ENCODE results near the gene ZNF385C.

ZNF385C gene

GRCh38 chr17:42126836-42127235 lies 28.6 kb upstream of the ZNF385C start:
- in situ Hi-C loops (cut with MboI; ENCODE audit: low sequenced_read_pairs) = no loop called here

DNA sequence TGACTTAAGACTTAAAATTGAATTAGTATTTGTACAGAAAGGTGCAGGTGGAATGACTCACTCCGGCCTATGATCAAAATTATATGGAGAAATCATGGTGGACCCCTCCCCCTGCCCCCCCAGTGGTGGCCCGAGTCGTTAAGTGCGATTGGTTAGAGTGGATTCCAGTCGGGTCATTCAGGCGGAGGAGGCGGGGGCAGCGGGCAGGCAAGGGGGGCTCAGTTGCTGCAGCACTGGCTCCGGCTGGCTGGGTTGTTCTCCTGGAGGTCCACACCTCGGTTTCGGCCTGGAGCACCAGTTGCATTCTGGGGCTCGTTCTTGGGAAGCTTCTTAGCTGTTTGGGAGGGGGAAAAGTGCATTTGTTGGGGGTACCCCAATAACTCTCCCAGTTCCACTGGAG lies 27.3 kb upstream of the ZNF385C start:
- in situ Hi-C loops (cut with MboI; ENCODE audit: low sequenced_read_pairs) = no loop called here

DNA sequence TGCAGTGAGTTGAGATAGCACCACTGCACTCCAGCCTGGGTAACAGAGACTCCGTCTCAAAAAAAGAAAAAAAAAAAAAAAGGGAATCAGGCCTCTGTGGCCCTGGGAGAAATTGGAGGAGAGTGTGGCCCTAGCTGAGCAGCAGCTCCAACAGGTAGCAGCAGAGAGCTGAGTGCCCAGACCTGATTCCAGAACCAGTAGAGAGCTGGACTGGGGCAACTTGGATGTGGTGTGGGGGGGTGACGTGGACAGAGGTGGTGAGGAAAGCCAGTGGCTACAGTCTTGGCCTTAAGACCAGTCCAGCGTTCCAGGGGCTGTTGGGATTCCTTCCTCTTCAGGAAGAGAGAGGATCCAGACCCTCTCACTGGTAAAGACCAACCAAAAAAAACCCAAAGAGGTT lies 26.0 kb upstream of the ZNF385C start:
- in situ Hi-C loops (cut with MboI; ENCODE audit: low sequenced_read_pairs) = no loop called here

- in situ Hi-C loops (cut with MboI; ENCODE audit: low sequenced_read_pairs) = no loop called here
These were observed 24.4 kb upstream of the ZNF385C start, which contains the start of gene HSPB9 for GRCh38 chr17:42122371-42123303. HSPB9 (plus strand) TSS chr17:42122804; CDS start chr17:42122851, 47 bp downstream.

- in situ Hi-C loops (cut with MboI; ENCODE audit: low sequenced_read_pairs) = no loop called here
These were observed 22.8 kb upstream of the ZNF385C start, which contains the start of gene KAT2A for GRCh38 chr17:42120770-42121769. KAT2A (minus strand) TSS chr17:42121367; CDS start chr17:42121304, 63 bp downstream.

DNA sequence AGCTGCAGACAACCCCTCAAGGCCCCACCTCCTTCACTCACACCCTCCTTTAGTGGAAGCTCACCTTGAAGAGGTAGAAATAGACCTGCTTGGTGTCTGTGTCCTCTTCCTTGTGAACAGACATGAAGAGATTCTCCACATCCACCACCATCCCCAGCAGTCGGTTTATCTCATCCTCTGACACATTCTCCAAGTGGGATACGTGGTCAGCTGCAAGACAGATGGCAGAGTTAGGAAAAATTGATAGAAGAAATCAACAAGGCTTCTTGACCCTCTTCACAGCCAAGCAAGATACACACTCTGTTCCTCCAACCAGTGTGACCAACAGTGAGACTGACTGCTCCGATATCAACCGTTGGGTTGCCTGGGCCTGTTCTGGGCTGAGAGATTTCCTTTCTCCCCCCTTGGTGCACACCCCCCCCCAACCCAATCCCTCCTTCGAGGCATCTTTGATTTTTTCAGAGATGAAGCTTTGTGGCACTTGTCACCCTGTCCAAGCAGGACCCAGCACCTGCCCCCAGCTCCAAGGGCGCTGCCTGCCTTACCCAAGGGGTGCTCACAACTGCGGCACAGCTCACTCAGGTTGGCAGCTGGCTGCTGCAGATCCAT lies 22.0 kb upstream of the ZNF385C start:
- in situ Hi-C loops (cut with MboI; ENCODE audit: low sequenced_read_pairs) = no loop called here

DNA sequence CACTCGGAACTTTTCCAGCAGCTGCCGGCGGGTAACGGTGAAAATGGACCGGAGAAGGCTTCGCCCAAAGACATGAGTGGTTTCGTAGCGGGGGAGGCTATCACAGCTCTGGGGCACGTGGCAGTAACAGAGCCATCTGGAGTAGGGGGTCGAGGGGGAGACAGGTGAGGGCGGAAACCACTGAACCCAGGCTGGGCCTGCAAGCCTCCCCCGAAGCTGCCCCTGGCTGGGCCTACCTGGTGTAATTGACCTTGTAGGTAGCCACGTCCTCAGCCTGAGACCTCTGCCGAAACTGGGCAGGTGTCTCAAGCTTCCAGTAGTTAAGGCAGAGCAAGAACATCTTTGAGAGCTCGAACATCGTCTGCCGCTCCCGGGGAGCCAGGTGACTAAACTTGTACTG lies 21.0 kb upstream of the ZNF385C start:
- in situ Hi-C loops (cut with MboI; ENCODE audit: low sequenced_read_pairs) = no loop called here

GRCh38 chr17:42118545-42118944 lies 20.3 kb upstream of the ZNF385C start:
- in situ Hi-C loops (cut with MboI; ENCODE audit: low sequenced_read_pairs) = no loop called here

DNA sequence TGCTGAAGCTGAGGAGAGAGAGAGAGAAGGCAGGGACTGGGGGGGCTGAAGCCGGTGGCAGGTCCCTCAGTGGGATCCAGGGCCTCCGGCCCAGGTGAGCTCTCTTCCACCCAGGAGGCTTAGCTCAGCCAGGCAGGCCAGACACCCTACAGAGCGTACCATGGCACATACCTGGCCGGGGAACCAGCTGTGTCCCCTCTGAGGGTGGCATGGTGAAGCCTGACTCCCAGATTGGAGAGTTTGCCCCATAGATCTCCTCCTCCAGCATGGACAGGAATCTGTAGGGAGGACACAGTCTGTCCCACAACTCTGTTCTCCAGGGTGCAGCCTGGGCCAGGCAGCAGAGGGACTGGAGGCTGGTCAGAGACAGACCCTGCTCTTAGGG lies 19.8 kb upstream of the ZNF385C start:
- in situ Hi-C loops (cut with MboI; ENCODE audit: low sequenced_read_pairs) = no loop called here

DNA sequence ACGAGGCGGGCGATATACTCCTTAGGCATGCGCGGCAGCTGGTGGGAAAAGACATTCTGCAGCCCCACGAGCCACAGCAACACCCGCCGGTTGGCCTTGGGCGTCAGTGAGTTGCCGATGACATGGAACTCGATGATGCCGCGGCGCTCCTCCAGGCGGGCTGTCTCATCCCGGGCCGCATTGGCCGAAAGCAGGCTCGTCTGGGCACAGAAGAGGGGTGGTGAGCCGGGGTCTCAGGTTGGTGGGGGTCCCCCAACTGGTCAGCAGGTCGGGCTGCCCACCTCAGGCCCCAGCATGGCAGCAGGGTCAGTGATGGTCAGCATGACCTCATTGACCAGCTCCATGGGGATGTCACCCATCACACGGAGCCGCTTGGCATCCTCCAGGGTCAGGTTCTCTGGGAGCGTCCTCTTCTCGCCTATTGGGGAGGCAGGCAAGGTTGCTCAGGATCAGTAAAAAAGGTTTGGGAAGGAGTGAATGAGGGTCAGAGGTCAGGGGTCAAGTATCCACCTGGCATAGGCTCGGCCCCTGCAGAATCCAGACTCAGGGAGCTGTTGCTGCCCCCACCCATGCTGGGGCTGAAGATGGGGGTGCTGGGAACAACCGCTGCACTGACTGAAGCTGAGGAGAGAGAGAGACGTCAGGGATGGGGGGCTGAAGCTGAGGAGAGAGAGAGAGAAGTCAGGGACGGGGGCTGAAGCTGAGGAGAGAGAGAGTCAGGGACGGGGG lies 19.3 kb upstream of the ZNF385C start:
- in situ Hi-C loops (cut with MboI; ENCODE audit: low sequenced_read_pairs) = no loop called here

GRCh38 chr17:42116705-42117396 lies 18.6 kb upstream of the ZNF385C start:
- in situ Hi-C loops (cut with MboI; ENCODE audit: low sequenced_read_pairs) = no loop called here

- in situ Hi-C loops (cut with MboI; ENCODE audit: low sequenced_read_pairs) = no loop called here
These were observed 15.8 kb upstream of the ZNF385C start for GRCh38 chr17:42114118-42114517.

- in situ Hi-C loops (cut with MboI; ENCODE audit: low sequenced_read_pairs) = no loop called here
These were observed 15.2 kb upstream of the ZNF385C start for GRCh38 chr17:42113293-42114069.

GRCh38 chr17:42112552-42113176 lies 14.4 kb upstream of the ZNF385C start, which contains the start of gene DHX58:
DHX58 (minus strand) TSS chr17:42112714; CDS start chr17:42111892, 822 bp downstream.
- in situ Hi-C loops (cut with MboI; ENCODE audit: low sequenced_read_pairs) = no loop called here

DNA sequence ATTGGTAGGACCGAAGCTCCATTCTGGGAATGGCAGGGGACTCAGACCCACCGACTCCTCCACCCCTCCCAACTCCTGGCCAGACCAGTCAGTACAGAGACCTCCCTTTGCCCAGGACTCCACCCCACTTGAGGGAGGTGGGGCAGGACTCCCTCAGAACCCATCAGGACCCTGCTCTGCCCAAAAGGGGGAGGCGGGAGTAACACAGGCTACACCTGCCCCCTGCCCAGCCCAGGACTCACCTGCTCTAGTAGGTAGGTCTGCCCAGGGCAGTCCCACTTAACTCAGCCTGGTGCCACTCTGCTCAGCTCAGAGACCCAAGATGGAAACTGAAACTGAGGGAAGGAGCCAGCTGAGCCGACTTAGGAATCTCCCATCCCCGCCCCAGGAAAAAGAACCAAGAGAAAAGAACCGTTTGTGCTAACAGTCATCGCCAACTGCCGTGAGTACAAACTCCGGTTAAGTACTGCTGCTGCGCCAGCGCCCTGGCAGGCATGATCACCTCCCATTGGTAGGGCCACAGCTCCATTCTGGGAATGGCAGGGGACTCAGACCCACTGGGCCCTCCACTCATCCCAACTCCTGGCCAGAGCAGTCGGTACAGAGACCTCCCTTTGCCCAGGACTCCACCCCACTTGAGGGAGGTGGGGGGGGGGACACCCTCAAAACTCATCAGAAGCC lies 13.7 kb upstream of the ZNF385C start:
- in situ Hi-C loops (cut with MboI; ENCODE audit: low sequenced_read_pairs) = no loop called here

DNA sequence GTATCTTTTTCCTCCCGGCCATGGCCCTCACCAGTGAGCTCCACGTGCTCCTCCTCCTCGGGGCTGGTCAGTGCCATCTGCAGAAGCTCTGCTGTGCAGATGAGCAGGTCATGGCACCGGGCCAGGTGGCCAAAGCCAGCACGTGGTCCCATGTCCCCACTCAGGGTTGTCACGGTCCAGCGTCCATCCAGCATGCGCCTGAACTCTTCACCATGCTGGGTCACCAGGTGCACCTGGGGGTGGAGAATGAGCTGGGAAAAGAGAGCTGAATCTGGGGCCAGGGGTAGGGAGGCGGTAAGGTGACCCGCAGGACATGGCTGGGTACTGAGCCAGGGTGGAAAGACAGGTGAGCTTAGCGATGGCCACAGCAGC lies 13.0 kb upstream of the ZNF385C start:
- in situ Hi-C loops (cut with MboI; ENCODE audit: low sequenced_read_pairs) = no loop called here

DNA sequence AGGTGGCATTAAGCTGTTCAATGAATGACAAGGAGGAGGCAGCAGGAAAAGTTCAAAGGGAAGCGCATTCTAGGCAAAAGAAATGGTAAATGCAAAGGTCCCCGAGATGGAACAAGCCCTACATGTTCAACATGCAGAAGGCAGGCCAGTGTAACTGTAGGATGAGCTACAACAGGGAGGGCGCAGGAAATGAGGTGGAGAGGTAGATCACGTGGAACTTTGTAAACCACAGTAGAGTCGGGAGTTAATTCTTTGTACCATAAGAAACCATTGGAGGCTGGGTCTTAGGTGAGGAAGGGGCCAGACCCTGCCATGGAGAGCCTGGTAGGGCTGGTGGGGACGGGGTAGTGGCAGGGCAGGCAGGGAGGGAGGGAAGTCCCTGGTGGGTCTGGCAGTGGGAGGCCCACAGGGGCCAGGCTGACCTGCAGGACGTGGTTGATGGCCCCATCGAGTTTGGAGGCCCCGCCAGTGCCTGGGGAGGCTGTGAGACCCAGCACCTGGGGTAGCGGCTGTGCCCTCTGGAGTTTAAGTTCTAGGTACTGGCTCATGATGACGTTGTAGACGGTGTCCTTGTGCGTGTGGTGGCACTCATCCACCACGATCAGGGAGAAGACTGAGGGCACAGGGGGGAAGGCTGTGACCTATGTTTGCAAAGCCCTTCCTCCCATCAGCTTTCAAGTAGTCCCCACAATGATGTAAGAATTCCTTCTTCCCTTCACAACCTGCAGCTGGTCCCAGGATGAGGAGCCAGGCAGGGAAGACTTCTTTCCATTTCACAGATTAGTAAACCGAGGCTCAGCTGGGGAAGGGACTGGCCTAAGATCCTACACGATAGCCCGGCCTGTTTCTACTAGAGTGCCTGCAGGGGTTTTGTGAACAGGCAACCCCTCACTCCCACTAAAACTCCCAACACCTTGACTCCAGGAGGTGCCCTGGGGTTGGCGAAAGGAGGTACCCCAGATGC lies 12.3 kb upstream of the ZNF385C start:
- in situ Hi-C loops (cut with MboI; ENCODE audit: low sequenced_read_pairs) = no loop called here

Data from hTERT RPE-1 (cell line).